ENCODE measurements around the gene TNRC18.

GRCh38 chr7:5450549-5451327 lies 27.1 kb upstream of the TNRC18 start:
- TF ChIP-seq CTCF (IDR thresholded peaks at IDR 0.05; ENCODE audit: low read length) (peak; percentile 68), EZH2 (IDR thresholded peaks at IDR 0.05; ENCODE audit: borderline replicate concordance, low read length) (no peak)
